Transverse colon (tissue), 4 donors: ENCODE measurements around the gene REL. TPM values are rescaled to one million over a fixed set of nuclear protein-coding genes. Genes with fewer than 3 reads are reported as not detected.

Source experiments
- DNase-seq: peaks from one replicate; pipeline ENCODE4 v3.0.0-alpha.2; 2019
- H3K27ac ChIP-seq, 4 donors: fragments of 200-600 bp; sonication (generic); 2 replicates each; pipeline ENCODE4 v1.5.1; 2016 to 2018; ENCODE audit warnings: inconsistent platforms in 4 of 4
- H3K27me3 ChIP-seq: fragments of 200-600 bp; sonication (generic); 2 replicates; pipeline ENCODE4 v1.5.1; 2017; ENCODE audit warnings: inconsistent platforms
- H3K36me3 ChIP-seq, 4 donors: fragments of 200-600 bp; sonication (generic); 2 replicates each; pipeline ENCODE4 v1.5.1; 2017 to 2019; ENCODE audit warnings: inconsistent platforms in 4 of 4
- H3K4me1 ChIP-seq, 4 donors: fragments of 200-600 bp; sonication (generic); 2 replicates each; pipeline ENCODE4 v1.5.1; 2017 to 2020; ENCODE audit warnings: inconsistent platforms in 4 of 4
- H3K4me3 ChIP-seq, 4 donors: fragments of 200-600 bp; sonication (generic); 1 replicate in 1 of 4; 2 replicates in 3 of 4; pipeline versions ENCODE4 v1.5.1 to v1.6.1; 2017 to 2019; ENCODE audit warnings: inconsistent platforms in 4 of 4
- H3K9me3 ChIP-seq, 2 donors: fragments of 200-600 bp; sonication (generic); 2 replicates each; pipeline ENCODE4 v1.5.1; 2017 to 2019; ENCODE audit warnings: inconsistent platforms in 2 of 2
- EP300 ChIP-seq: sonication (generic); formaldehyde crosslinking; IDR thresholded peaks from one replicate; pipeline ENCODE4 v1.6.1; 2017; ENCODE audit warnings: antibody characterized with exemption, low read depth
- POLR2A ChIP-seq: fragments of 450-650 bp; IDR thresholded peaks from one replicate; pipeline ENCODE4 v1.6.1; 2016; ENCODE audit warnings: antibody characterized with exemption, mild to moderate bottlenecking, moderate library complexity
- POLR2AphosphoS5 ChIP-seq, 3 donors: sonication (generic); formaldehyde crosslinking; IDR thresholded peaks; one replicate each; pipeline ENCODE4 v1.6.1; 2016; ENCODE audit warnings: antibody characterized with exemption in 3 of 3
- WGBS, 2 donors: methylation state at CpG; one replicate each; pipeline ENCODE4 v1.1.5; 2018; ENCODE audit warnings: low coverage in 1 of 2; 5-methylcytosine and 5-hydroxymethylcytosine counted together
- in situ Hi-C, 4 donors: fragments of 200-750 bp; cut with MboI; loops; one replicate each; pipeline versions ENCODE4 v1.15.0 to v1.15.1; 2017; ENCODE audit warnings: low sequenced_read_pairs in 3 of 4, low pct_ligation_motif_present in 1 of 4, low pct_unique_long_range_greater_than_20kb in 1 of 4
- intact Hi-C: fragments of 100-400 bp; cut with DNase I; formaldehyde crosslinking; loops from one replicate; pipeline ENCODE4 v1.15.1; 2023; ENCODE audit warnings: low total_unique reads
- total RNA-seq, 4 donors: library from RNA; depleted of rRNA; stranded (reverse); fragments of >200 nt; gene quantifications; one replicate each; pipeline ENCODE4 v1.1.0, GENCODE V29; 2016
- TF ChIP-seq, protein P1 (sequence below), 5 experiments: fragments of 200-600 bp in 3 of 5; fragments of 450-650 bp in 2 of 5; sonication (generic) in 3 of 5; IDR thresholded peaks; 1 replicate in 2 of 5; 2 replicates in 3 of 5; pipeline ENCODE4 v1.5.1; 2016 to 2017; ENCODE audit warnings: antibody characterized with exemption in 5 of 5, inconsistent platforms in 3 of 5, mild to moderate bottlenecking in 2 of 5, moderate library complexity in 1 of 5

REL gene
- total RNA-seq, 4 donors from 2014 or later: 6.2 to 29.5 (median 14.9) TPM

DNA sequence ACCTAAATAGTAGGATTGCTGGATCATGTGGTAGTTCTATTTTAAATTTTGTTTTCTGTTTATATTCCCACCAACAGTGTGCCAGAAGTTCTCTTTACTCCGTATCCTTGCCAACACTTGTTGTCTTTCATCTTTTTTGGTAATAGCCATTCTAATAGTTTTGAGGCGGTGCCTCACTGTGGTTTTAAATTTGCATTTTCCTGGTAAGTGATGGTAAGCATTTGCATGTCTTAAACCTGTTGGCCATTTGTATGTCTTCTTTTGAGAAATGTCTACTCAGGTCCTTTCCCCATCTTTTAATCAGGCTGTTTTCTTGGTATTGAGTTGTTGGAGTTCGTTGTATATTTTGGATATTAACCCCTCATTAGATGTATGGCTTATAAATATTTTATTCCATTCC lies 51.6 kb downstream of the REL start:
- intact Hi-C loops (no loop called here), in situ Hi-C loops (no loop called here)
- Histone ChIP-seq H3K4me3 (no peak overlapping the region), H3K27me3 (no peaks in the 10 kb centered on the region), H3K36me3 (no peaks in the 10 kb centered on the region), H3K4me1 (peaks cover 0 to 5% (median 0%) of the 10 kb centered on the region in 4 donors), H3K27ac (no peak overlapping the region), H3K9me3 (no peaks in the 10 kb centered on the region)
- 91 to 95% methylated on average over 3 of the region's 3 CpGs for WGBS, 2 donors
- no peak for DNase-seq
- no peak for TF ChIP-seq POLR2A
- TF ChIP-seq POLR2AphosphoS5 (IDR thresholded peaks at IDR 0.05): no peak
- TF ChIP-seq, protein P1, sequence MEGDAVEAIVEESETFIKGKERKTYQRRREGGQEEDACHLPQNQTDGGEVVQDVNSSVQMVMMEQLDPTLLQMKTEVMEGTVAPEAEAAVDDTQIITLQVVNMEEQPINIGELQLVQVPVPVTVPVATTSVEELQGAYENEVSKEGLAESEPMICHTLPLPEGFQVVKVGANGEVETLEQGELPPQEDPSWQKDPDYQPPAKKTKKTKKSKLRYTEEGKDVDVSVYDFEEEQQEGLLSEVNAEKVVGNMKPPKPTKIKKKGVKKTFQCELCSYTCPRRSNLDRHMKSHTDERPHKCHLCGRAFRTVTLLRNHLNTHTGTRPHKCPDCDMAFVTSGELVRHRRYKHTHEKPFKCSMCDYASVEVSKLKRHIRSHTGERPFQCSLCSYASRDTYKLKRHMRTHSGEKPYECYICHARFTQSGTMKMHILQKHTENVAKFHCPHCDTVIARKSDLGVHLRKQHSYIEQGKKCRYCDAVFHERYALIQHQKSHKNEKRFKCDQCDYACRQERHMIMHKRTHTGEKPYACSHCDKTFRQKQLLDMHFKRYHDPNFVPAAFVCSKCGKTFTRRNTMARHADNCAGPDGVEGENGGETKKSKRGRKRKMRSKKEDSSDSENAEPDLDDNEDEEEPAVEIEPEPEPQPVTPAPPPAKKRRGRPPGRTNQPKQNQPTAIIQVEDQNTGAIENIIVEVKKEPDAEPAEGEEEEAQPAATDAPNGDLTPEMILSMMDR (IDR thresholded peaks at IDR 0.05): no peak
- TF ChIP-seq EP300: no peak

DNA sequence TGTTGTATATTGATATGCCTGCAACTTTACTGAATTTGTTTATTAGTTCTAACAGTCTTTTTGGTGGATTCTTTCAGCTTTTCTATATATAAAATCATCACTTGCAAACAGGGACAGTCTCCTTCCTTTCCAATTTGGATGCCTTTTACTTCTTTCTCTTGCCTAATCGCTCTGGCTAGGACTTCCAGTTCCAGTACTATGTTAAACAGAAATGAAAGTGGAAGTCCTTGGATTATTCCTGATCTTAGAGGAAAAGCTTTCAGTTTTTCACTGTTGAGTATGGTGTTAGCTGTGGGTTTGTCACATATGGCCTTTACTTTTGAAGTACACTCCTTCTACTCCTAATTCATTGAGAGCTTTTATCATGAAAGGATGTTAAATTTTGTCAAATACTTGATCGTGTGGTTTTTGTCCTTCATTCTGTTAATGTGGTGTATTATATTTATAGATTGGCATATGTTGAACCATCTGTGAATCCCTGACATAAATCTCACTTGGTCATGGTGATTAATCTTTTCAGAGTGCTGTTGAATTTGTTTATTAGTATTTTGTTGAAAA lies 52.9 kb downstream of the REL start:
- 61 to 72% methylated on average over 2 of the region's 2 CpGs for WGBS, 2 donors
- Histone ChIP-seq H3K27me3 (no peaks in the 10 kb centered on the region), H3K4me3 (no peak overlapping the region), H3K4me1 (peaks cover 0 to 5% (median 0%) of the 10 kb centered on the region in 4 donors), H3K36me3 (no peaks in the 10 kb centered on the region), H3K27ac (peak overlapping the region in 3 of 4 donors; percentile 34 to 42 (median 38)), H3K9me3 (no peaks in the 10 kb centered on the region)
- DNase-seq: no peak
- TF ChIP-seq POLR2A (no peak), POLR2AphosphoS5 (IDR thresholded peaks at IDR 0.05) (no peak), EP300 (no peak)
- TF ChIP-seq, protein P1 (IDR thresholded peaks at IDR 0.05): no peak
- intact Hi-C loops: no loop called here
- in situ Hi-C loops: no loop called here

DNA sequence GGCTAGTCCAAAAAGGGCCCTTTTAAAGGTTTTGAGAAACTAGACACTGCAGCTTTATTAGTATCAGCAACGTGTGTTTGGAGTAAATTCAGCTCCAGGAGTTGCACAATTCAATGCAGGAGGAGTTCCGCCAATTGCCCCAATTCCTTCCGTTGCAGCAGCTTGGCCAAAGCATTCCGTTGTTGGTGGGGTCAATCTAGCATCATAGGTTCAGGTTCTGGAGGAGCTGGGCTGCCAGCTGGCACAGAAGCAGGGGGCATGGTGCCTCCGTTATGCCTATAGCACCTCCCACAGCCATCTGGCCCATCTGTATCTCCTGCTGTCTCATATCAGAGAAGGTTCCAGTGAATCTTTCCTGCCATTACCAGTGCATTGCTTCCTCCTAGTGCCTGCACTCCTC lies 55.4 kb downstream of the REL start:
- 86 to 93% methylated on average over 1 to 5 of the region's 5 CpGs for whole genome bisulfite sequencing, 2 donors
- no peaks in the 10 kb centered on the region for H3K27me3 ChIP-seq
- DNase-seq: no peak
- peaks cover 0 to 5% (median 0%) of the 10 kb centered on the region in 4 donors for H3K4me1 ChIP-seq
- intact Hi-C loops: no loop called here
- peaks cover 0 to 7% (median 0%) of the 10 kb centered on the region in 4 donors for H3K36me3 ChIP-seq
- H3K4me3 ChIP-seq: no peak overlapping the region
- H3K9me3 ChIP-seq: no peaks in the 10 kb centered on the region
- no peak for TF ChIP-seq EP300
- TF ChIP-seq POLR2A: no peak
- no peak for TF ChIP-seq POLR2AphosphoS5 (IDR thresholded peaks at IDR 0.05)
- TF ChIP-seq, protein P1 (IDR thresholded peaks at IDR 0.05): no peak
- no peak overlapping the region for H3K27ac ChIP-seq
- in situ Hi-C loops: no loop called here

DNA sequence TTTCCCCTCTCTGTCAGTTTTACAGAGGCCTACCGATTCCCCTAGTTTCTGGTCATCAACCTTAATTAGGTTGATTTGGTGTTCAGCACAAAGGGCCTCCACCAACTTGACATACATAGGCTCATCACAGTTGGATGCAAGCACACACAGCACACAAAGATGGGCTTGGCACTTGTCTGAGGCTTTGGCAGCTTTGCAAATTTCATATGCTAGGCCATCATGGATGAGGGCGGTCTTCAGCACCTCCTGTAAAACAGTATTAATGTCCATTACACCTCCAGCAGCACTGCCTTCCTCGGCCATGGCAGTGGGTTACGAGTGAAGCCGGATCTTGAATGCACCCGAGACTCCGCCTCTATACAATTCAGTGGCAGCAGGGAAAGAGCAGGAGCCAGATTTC lies 56.9 kb downstream of the REL start:
- no peaks in the 10 kb centered on the region for H3K27me3 ChIP-seq
- H3K9me3 ChIP-seq: no peaks in the 10 kb centered on the region
- peaks cover 0 to 5% (median 0%) of the 10 kb centered on the region in 4 donors for H3K4me1 ChIP-seq
- H3K4me3 ChIP-seq: no peak overlapping the region
- DNase-seq: no peak
- intact Hi-C loops (no loop called here), in situ Hi-C loops (no loop called here)
- WGBS, 2 donors: 96 to 100% methylated on average over 1 to 7 of the region's 7 CpGs
- TF ChIP-seq EP300: no peak
- no peak for TF ChIP-seq POLR2A
- TF ChIP-seq, protein P1 (IDR thresholded peaks at IDR 0.05): no peak
- no peak for TF ChIP-seq POLR2AphosphoS5 (IDR thresholded peaks at IDR 0.05)
- H3K36me3 ChIP-seq: peaks cover 0 to 7% (median 0%) of the 10 kb centered on the region in 4 donors
- no peak overlapping the region for H3K27ac ChIP-seq
